Gastrocnemius medialis (tissue), 4 donors: ENCODE data around the gene MACROD2.

Experiments used
- CTCF ChIP-seq, 5 experiments: fragments of 450-650 bp in 3 of 5; fragments of 200-600 bp in 2 of 5; sonication (generic) in 2 of 5; IDR thresholded peaks in 4 of 5; conservative IDR thresholded peaks in 1 of 5; 1 replicate in 4 of 5; 2 replicates in 1 of 5; pipeline ENCODE4 v1.5.1; 2016 to 2019; ENCODE audit warnings: antibody characterized with exemption in 5 of 5, mild to moderate bottlenecking in 3 of 5, moderate library complexity in 3 of 5
- POLR2A ChIP-seq, 2 donors: fragments of 450-650 bp; IDR thresholded peaks; one replicate each; pipeline ENCODE4 v1.6.1; 2017; ENCODE audit warnings: antibody characterized with exemption in 2 of 2, mild to moderate bottlenecking in 2 of 2, moderate library complexity in 2 of 2

GRCh38 chr20:14861028-14861699 lies 865.8 kb downstream of the MACROD2 start:
- TF ChIP-seq CTCF (IDR thresholded peaks at IDR 0.05 in 4 of 5, conservative IDR thresholded peaks at IDR 0.05 in 1 of 5) (no peak), POLR2A (IDR thresholded peaks at IDR 0.05) (no peak)
